Osteocyte (in vitro differentiated cells): ENCODE results near the gene TEX2. TPM values are rescaled to one million over a fixed set of nuclear protein-coding genes. Genes with fewer than 3 reads are reported as not detected.

Source experiments
- DNase-seq: peaks from one replicate; pipeline ENCODE4 v3.0.0; 2021; ENCODE audit warnings: mixed read lengths; ENCODE audit not compliant: unreplicated experiment; ENCODE audit errors: extremely low spot score
- H3K27ac Mint-ChIP-seq: one replicate; pipeline ENCODE4 v1.8.0; 2021; ENCODE audit warnings: mild to moderate bottlenecking, mixed read lengths; ENCODE audit not compliant: unreplicated experiment
- H3K27me3 Mint-ChIP-seq: one replicate; pipeline ENCODE4 v1.8.0; 2021; ENCODE audit warnings: mixed read lengths; ENCODE audit not compliant: unreplicated experiment
- H3K36me3 Mint-ChIP-seq: one replicate; pipeline ENCODE4 v1.8.0; 2021; ENCODE audit warnings: mixed read lengths; ENCODE audit not compliant: unreplicated experiment
- H3K4me1 Mint-ChIP-seq: one replicate; pipeline ENCODE4 v1.8.0; 2021; ENCODE audit warnings: mixed read lengths; ENCODE audit not compliant: unreplicated experiment
- H3K4me3 Mint-ChIP-seq: one replicate; pipeline ENCODE4 v1.8.0; 2021; ENCODE audit warnings: mild to moderate bottlenecking, moderate library complexity, mixed read lengths; ENCODE audit not compliant: unreplicated experiment
- H3K9me3 Mint-ChIP-seq: one replicate; pipeline ENCODE4 v1.8.0; 2021; ENCODE audit warnings: mixed read lengths; ENCODE audit not compliant: unreplicated experiment
- total RNA-seq: library from RNA; stranded (reverse); gene quantifications from 2 replicates; pipeline ENCODE4 v1.2.1, GENCODE V29; 2021
- TF ChIP-seq, protein P1 (sequence below): fragments of 200-600 bp; sonication (generic); IDR thresholded peaks from 2 replicates; pipeline ENCODE4 v1.5.0; 2021; ENCODE audit warnings: antibody characterized with exemption, mild to moderate bottlenecking, moderate library complexity

The TEX2 gene
- total RNA-seq, 1 donor from 2014 or later: 73.5 TPM

DNA sequence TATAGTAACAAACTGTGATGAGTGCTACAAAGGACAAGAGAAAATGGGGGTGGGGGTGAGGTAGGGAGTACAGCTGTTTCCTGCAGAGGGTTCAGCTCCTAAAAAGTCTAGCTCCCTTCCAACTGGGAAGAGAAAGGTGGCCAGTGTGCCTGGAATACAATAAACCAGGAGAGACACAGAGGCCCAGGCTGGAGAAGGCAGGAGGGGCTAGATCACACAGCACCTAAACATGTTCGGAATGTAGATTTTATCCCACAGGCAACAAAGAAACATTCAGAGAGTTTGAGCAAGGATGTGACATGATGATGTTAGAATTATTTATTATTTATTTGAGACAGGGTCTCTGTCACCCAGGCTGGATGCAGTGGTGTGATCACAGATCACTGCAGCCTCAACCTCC, 10.2 kb downstream of the TEX2 start:
- H3K27me3 Mint-ChIP-seq: no peaks in the 10 kb centered on the region
- H3K9me3 Mint-ChIP-seq: no peaks in the 10 kb centered on the region
- TF ChIP-seq, protein P1, sequence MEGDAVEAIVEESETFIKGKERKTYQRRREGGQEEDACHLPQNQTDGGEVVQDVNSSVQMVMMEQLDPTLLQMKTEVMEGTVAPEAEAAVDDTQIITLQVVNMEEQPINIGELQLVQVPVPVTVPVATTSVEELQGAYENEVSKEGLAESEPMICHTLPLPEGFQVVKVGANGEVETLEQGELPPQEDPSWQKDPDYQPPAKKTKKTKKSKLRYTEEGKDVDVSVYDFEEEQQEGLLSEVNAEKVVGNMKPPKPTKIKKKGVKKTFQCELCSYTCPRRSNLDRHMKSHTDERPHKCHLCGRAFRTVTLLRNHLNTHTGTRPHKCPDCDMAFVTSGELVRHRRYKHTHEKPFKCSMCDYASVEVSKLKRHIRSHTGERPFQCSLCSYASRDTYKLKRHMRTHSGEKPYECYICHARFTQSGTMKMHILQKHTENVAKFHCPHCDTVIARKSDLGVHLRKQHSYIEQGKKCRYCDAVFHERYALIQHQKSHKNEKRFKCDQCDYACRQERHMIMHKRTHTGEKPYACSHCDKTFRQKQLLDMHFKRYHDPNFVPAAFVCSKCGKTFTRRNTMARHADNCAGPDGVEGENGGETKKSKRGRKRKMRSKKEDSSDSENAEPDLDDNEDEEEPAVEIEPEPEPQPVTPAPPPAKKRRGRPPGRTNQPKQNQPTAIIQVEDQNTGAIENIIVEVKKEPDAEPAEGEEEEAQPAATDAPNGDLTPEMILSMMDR: no peak
- no peak for DNase-seq
- H3K4me3 Mint-ChIP-seq: no peak overlapping the region
- peaks cover 49% of the 10 kb centered on the region for H3K4me1 Mint-ChIP-seq
- H3K36me3 Mint-ChIP-seq: no peaks in the 10 kb centered on the region
- no peak overlapping the region for H3K27ac Mint-ChIP-seq

DNA sequence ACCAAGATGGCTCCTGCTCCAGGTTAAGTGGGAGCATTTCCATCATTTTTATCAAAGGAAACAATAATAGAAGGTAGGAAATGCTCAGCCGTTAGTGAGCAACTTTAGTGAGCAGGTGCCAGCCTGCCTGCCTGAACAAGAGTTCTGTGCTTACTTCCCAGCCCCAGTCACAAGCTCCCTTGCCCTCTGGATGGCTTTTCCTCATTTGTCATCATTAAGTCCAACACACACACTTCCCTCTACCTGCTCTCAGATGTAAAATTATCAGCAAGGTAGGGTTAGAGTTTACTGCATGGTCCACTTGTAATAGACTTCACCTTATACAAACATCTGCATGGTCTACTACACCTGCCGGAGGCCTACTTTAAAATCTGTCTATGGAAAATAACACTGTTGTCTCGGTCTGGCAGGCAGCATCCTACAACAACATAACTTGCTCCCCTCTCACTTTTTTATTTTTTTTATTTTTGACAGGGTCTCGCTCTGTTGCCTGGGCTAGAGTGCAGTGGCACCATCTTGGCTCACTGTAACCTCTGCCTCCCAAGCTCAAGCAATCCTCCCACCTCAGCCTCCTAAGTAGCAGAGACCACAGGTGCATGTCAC, 12.7 kb downstream of the TEX2 start:
- Mint-ChIP-seq H3K4me3 (no peak overlapping the region), H3K27ac (no peak overlapping the region), H3K4me1 (peaks cover 58% of the 10 kb centered on the region), H3K9me3 (no peaks in the 10 kb centered on the region), H3K27me3 (no peaks in the 10 kb centered on the region), H3K36me3 (peaks cover 3% of the 10 kb centered on the region)
- TF ChIP-seq, protein P1: no peak
- no peak for DNase-seq

DNA sequence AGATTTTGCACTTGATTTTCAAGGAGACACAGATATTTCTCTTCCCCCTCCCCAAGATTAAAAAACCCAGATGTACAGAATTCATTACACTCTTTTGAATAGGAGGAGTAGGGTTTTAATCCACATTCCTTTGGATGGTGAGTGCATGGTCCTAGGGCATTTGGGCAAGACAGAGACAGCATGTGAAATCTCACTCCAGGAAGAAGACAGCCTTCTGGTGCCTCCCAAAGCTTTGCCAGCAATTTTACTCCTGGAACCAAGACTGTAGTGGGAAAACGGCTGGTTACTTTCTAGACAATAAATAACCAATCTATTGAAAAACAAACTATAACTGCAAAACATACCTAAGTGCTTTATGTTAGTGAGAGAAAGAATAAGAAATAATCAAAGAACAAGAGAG, 15.2 kb downstream of the TEX2 start:
- peaks cover 3% of the 10 kb centered on the region for H3K36me3 Mint-ChIP-seq

DNA sequence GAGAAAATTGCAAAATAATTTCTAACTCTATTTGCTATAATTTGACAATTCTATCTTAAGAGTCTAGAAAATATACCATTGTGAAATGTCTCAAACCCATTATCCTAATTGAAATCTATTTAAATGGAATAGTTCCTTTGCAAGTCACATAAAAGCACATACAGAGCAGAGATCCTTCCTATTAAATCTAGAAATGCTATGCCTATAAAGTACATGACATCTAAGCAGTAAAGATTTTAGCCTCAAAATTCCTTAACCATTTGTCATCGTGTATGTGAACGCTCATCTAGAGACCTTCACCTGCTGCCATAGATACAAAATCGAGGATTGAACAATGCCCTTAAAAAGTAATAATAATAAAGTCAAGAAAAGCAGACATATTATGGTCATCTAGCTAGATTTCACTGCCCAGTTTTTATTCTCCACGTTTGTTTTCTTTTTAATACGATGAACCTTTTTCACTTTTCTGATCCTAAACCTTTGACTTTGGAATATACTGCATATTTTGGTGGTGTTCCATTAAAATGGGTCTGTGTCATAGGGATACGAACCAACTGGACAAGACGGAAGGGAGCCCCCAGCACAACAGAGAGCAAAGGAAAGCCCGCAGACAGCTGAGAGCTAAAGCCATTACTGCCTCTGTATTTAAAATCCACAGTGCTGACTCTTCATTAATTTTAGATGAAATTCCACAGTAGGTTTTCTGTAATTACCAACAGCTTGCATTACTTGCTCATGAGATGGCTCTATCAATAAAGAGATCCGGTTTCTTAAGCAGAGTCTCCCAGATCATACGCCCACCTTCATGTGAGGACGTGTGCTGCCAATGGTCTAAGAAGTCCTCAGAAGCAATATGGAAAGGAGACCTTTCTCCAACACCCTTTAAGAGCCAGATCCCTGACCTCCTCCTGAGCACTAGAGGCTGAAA, 17.6 kb downstream of the TEX2 start:
- peaks cover 89% of the 10 kb centered on the region for H3K4me1 Mint-ChIP-seq
- TF ChIP-seq, protein P1: no peak
- H3K4me3 Mint-ChIP-seq: no peak overlapping the region

More for the DNA sequence above, 15.2 kb downstream of the TEX2 start:
- Mint-ChIP-seq H3K4me1 (peaks cover 73% of the 10 kb centered on the region), H3K27me3 (no peaks in the 10 kb centered on the region), H3K9me3 (no peaks in the 10 kb centered on the region), H3K4me3 (no peak overlapping the region), H3K27ac (peak overlapping the region; percentile 56)
- DNase-seq: no peak
- TF ChIP-seq, protein P1: no peak

DNA sequence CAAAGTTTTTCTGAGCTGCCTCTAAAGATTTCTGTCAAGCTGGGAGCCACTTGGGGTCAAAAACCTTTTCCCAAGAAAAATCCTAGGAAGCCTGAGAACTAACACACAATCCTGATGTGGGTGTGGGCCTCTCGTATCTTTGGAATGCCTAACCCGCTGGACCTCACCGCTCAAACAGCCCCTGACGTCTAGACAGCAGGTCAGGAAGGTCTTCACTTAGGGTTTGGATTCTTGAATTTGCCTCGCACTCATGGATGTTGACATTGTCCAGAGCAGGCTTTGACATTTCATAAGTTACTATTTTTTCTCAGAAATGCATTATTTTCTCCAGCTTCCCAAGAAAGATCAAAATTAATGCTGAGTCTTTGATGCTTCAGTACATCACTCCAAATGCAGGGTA, 18.9 kb downstream of the TEX2 start:
- DNase-seq: no peak
- TF ChIP-seq, protein P1: no peak
- Mint-ChIP-seq H3K27me3 (no peaks in the 10 kb centered on the region), H3K27ac (peak overlapping the region; percentile 89), H3K4me1 (peaks cover 93% of the 10 kb centered on the region), H3K4me3 (peak overlapping the region; percentile 6), H3K9me3 (no peaks in the 10 kb centered on the region), H3K36me3 (peaks cover 3% of the 10 kb centered on the region)

More for the DNA sequence above, 17.6 kb downstream of the TEX2 start:
- DNase-seq: no peak
- no peaks in the 10 kb centered on the region for H3K27me3 Mint-ChIP-seq
- H3K9me3 Mint-ChIP-seq: no peaks in the 10 kb centered on the region
- H3K27ac Mint-ChIP-seq: peak overlapping the region; percentile 89
- H3K36me3 Mint-ChIP-seq: peaks cover 3% of the 10 kb centered on the region
